WTC11 (cell line): Measurements from ENCODE around the gene DNAH8.
A peak's percentile ranks its signal among the peaks of the same experiment; 100 is the strongest.

ENCODE experiments used
- CTCF ChIP-seq: fragments of 200-600 bp; IDR thresholded peaks from 2 replicates; pipeline ENCODE4 v1.8.0; 2022; ENCODE audit warnings: antibody characterized with exemption
- NR2C2 ChIP-seq: sonication (generic); formaldehyde crosslinking; IDR thresholded peaks from 2 replicates; pipeline ENCODE4 v1.8.0; 2022; ENCODE audit warnings: mild to moderate bottlenecking, missing genetic modification reagents

GRCh38 chr6:38773338-38773737, 58.2 kb downstream of the DNAH8 start:
- TF ChIP-seq CTCF: peak; percentile 58; the same call in 1 of the 2 replicates
- no peak for TF ChIP-seq NR2C2
